Right renal pelvis (tissue), 4 donors: ENCODE results near the gene MAPKAP1. TPM values are rescaled to one million over a fixed set of nuclear protein-coding genes. Genes with fewer than 3 reads are reported as not detected.

ENCODE experiments used
- DNase-seq, 4 donors: peaks; one replicate each; pipeline ENCODE4 v3.0.0-alpha.2; 2013; ENCODE audit warnings: low read depth in 4 of 4, low spot score in 3 of 4, missing footprints in 1 of 4
- polyA plus RNA-seq, 4 donors: library from polyadenylated mRNA; unstranded; fragments of 120-200 nt; gene quantifications; one replicate each; pipeline ENCODE4 v1.2.1, GENCODE V29; 2013; ENCODE audit not compliant: insufficient read length in 4 of 4

The MAPKAP1 gene
- polyA plus RNA-seq, 4 donors: 76.0 to 94.0 (median 90.7) TPM

DNA sequence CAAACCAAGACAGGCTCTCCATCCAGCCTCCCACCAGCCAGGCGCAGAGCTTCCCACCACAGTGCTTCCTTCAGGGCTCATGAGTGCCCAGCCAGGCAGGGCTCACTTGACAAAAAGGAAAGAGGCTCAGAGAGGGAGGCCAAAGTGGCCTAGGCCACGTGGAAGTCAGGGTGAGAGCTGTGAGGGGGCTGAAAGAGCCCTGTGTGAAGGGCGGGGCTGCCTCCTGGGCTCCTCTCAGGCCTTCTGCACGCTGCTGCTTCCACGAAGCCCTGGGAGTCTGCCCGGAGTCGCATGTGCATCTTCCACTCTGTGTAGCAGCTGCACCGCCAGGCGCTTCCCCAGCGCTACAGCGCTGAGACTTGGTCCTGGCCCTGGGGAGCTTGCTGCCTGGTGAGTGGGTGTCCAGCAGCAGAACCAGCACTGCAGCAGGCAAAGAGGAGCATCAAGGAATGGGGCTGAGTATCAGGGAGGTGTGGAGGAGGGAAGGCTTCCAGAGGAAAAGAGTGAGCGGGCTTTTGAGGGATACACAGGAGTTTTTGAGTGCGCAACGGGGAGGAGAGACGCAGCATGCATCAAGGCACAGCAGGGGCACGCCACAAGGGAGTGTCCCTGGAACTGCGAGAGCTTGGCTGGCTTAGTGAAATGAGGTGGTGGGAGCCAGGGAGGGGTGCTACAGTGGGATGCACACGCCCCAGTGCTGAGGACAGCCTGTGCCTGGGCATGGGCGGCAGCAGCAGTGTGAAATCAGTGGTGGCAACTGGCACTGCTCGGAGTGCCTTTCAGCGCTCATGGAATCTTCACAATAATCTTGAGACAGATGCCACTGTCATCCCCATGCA, 267.4 kb downstream of the MAPKAP1 start:
- DNase-seq: no peak

DNA sequence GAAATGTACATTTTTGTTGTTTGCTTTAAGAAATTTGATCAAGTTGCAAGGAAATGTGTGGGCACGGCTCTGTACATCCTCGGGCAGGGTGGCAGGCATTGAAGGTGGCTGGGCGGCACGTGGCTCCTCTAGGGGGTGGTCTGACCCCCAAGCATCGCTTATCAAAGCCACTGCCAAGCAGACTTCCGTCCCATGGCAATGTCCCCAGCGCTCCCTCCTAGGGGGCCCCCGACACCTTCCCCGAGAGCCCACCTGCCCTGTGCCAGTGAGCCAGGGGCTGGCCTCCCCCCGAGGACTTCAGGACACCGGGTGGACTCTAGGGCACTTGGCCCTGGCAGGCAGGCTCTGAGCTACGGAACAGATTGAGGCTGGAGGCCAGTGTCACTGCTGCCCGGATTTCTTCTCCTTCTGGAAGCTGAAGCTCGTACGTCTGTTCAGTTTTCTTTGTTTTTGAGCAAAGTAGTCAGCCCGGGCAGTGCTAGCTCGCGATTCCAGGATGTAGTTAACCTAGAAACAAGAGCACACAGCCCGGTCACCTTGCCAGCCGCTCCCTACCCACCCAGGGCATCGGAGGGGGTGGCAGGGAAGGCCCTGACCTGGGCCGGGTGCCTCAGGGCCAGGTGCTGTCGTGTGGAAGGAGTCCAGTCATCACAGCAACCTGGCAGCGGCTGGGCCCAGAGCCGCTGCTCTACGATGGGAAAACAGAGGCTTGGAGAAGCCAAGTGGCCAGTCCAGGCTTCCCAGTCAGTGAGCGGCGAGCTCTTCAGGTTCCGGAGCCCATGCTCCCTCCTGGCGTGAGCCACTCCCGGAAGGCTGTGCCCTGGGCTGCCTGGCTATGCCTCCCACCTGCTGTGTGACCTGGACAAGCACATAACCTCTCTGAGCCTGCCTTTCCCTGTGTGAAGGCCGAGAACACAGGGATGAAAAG, 268.2 kb downstream of the MAPKAP1 start:
- DNase-seq: no peak

DNA sequence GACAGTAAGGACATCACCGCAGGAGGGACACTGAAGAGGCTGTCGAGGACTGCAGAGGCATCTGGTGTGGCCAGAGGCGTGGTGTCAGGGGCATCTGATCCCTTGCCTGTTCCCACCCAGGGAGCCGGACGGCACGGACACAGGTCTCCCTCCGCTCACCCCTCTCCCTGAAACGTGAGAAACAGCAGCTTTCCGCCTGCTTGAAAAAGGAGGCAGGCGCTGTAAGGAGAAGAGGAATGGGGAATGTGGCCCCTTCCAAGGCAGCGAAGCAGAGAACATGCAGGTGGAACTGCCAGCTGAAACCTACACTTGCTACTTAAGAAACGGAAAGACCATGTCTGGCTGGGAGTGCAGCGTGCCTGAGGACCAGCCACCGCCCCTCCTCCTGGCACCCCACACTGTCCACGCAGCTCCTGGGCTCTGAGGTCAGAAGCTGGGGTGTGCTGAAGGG, 269.2 kb downstream of the MAPKAP1 start:
- peak in 1 of 4 donors; percentile 44 for DNase-seq

DNA sequence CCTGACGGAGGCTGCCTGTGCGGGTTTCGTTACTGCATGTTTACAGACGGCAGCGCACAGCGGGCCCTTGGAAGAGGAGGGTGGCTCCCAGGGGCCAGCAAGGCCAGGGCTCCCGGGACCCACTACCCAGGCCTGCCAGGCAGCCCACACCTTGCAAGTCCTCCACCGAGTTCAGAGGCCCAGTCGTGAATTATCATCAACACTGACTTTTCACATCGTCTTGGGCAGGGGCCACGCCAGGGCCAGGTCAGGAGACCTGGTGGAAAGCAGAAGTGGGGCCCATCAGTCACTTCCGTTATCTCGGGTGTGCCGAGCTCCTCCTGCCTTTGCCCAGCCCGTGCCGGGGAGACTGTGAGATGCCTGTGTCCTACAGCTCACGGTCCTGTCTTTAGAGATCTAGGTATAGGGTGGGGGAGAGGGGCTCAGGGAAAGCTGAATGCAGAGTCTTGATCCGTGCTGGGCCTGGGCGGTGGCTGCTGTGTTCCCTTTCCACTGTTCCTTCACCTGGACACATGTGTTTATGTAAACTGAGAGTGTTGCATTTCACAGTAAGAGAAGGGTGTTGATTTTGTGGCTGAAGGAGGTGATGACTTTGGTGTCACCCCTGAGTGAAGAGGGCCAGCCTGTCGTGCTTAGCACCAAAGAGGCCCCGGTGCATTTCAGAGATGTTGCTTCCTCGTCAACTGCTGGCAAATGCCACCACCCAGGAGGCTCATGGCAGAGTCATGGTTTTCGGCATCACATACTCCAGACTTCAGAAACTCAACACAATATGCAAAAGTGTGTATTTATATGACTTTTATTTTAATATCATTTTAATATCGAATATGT, 270.2 kb downstream of the MAPKAP1 start:
- DNase-seq: no peak

DNA sequence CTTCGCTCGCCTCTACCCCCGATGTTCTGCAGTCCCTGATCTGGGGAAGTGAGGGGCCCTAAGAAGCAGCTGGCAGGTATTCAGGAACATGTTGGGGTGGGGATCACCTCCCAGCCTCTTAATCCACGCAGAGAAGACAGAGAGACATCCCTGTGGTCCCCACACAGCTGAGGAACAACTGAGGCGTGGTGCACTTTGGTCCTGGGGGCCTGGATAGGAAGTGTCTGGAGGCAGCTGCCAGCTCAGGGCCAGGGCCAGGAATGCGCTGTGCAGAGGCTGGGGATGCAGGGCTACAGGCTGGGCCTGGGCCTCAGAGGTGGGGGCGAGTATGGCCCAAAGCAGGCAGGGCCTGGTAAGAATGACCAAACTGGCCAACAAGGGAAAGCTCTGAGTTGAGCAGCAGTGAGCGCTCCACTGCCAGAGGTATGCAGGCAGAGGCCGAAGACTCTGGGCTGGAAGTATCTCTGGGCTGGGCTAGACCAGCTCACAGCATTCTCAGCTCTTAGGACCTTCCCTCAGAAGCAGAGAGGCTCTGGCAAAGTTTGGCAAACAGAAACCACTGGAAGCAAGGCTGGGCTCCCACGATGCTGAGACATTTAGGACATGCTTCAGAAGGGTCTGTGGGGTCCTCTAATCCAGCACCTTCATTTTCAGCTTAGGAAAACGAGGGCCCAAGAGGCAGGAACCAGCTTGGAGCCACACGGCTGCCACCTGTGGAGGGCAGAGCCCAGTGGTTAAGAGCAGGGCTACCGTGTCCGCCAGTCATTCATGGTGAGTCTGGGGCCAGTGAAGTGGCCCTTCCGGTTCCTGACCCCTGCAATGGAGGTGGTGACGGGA, 271.0 kb downstream of the MAPKAP1 start:
- no peak for DNase-seq

DNA sequence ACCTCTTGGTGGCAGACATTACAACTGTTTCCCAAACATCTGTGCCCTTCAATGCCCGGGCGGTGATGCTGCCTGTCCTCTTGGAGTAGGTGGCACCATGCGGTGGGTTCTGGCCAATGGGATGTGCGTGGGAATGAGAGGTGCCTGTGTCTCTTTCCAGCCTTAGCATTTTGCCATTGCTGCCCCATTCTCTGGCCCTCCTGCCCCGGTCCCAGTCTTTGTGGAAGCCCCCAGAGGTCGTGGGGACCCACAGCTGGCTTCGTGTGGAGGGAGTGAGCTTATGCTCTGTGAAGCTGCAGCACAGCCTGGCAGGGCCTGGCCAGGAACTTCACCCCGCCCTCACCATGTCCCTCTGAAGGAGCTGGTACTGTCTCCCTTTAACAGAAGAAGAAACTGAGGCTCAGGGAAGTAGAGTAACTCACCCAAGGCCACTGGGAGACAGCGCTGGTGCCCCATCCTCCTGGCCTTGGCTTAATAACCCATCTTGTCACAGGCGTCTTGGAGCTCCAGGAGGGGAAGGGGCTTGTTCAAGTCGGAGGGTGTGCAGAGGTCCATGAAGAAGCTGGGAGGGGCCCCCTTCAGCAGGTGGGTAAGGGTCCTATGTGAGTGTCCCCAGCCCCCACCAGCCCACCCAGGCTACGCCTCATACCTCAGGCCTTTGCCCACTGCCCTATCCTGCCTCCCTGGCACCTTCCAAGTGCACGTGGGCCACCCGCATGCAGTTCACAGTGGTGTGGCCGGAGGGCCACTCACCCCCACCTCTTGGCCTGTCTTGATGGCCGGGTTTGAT, 271.8 kb downstream of the MAPKAP1 start:
- DNase-seq: no peak

DNA sequence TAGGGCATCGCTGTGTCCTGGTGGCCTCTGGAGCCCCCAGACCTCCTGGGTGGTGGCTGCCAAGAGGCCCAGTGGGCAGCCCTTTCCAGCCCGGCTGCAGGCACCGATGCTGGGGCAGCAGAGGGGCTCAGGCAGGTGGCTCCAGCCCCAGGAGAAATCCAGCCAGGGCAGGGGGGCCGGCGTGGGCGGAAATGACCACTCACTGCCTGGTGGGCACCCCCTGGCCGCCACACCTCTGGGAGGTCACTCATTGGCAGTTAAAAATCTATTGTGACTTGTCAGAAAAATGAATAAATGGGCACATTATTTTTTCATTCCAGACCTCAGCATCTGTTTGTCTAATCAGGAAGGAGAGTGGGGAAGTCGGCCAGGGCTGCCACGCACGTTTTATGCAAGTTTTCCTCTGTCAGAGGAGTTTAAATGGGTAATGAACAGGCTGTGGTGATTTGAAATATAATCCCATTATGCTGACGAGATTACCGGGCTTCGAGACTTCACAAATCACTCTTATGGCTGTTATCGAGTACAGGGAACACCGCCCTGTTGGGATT, 273.5 kb downstream of the MAPKAP1 start:
- no peak for DNase-seq

DNA sequence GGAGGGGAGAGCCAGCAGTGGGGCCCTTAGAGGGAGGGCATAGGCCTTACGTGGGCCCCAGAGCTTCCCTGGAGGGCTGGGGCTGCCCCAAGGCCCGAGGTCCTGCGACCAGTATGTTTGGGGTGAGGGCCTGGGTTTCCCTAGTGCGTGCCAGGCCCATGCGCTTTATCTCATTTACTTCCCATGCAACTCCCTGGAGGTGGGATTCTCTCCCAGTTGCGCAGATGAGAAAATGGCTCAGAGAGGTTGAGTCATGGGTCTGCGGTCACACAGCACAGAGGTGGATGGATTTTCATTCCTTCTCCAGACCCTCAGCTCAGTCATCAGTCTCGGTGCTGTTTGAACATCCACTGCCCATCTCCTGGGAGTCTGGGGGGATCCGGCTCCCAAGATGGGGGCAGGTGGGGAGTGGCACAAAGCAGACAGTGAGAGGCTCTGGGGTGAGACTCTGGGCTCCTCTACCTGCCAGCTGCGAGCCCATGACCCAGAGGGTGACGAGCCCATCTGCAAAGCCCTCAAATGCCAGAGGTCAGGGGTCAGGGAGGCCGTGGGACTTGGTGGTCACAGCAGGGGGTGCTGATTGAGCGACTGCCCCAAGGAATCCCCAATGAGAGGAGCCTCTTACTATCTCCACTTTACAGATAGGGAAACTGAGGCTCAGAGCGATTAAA, 274.2 kb downstream of the MAPKAP1 start:
- DNase-seq: no peak

DNA sequence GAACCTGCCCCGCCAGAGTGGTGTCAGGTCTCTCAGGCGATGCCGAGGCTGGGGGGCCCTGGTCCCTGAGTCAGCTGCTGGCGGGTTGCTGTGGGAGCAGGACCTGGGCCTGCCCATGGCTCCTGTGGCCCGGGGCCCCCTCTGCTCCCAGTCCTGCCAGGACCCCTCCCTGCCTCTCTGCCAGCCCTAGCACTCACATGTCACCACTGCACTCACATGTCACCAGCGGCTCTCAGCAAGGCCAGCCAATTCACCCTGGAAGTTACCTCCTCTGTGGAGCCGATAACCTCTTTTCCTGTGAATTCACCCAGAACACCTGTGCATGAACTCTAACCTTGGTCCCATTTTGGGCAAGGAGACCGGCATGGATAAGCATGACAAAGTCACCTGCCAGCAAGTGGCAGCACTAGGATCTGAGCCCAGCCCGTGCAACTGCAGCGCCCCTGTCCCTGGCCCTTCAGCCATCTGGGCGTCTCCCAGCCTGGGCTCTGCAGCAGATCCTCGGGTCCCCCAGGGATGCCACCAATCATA, 275.2 kb downstream of the MAPKAP1 start:
- DNase-seq: no peak

DNA sequence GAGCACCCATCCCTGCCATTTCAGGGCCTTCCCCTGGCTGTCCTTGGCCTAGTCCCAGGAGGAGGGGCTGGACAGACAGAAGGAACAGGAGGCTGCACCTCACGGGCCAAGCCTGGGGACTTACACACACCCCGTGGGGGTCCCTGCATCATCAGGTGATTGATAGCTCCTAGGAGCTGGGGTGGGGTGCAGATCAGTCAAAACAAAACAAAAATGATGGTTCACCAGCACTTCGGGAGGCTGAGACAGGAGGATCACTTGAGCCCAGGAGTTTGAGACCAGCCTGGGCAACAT, 276.0 kb downstream of the MAPKAP1 start:
- no peak for DNase-seq

DNA sequence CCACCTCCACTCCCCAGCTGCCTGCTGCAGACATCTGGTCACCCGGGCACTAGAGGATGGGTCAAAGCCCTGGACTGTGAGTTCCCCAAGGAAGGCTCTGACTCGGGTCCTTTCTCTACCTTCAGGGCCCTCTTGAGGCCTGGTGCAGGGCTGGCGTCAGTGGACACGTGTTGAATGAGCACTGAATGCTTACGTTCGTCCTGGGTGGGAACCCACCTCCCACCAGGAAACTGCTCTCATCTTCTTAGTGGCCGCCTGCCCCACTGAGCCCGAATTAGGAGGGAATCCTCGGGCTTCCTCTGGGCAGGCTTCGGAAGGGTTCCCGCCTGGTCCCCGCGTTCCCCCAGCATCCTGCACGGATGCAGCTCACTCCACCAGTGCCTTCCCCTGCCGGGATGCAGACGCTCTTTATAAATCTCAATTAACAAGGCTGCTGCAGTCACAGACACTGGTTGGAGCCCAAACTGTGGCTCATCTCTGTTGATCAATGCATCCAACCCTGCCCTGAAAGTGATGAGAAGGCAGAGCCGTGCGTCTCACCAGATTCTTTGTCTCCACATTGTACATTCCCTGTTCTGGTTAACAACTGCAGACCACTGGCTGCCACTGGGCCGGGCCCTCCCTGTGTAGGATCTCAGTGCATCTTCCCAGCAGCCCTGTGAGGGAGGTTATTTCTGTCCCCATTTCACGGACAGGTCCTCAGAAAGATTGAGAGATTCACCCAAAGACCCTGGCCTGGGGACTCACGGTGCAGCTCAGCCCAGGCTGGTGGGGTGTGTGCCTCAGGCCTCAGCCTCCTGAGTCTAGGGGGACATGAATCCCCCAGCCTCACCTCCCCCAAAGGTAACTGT, 276.6 kb downstream of the MAPKAP1 start:
- no peak for DNase-seq

DNA sequence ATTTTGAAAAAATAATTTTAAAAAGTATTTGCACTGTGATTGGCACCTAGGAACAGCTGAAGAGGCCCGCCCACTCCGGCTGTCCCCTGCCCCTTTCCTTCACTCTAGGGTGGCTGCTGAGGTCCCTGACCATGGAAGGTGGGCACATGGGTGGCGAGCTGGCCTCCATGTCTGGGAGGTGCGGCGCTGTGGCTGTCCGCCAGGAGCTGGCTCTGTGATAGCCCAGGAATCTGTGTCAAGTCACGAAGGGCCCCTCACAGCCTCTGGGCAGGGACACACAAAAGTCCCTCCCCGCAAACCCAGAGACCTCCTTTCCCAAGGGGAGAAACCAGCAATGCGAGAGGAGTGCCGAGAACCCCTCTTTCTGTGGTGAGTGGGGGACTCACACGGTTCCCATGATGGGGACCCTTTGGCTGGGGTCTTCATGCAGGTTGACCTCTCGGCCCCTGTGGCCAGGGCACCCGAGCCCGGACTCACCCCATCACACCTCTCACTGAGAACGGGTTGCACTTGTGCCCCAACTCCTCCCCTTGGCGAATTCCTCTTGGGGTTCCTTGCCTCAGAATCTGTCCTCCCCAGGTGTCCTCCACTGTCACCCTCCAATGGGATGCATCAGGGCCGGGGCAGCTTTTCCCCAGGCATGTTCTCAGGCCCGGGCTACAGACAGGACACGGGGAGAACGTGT, 277.4 kb downstream of the MAPKAP1 start:
- DNase-seq: no peak

DNA sequence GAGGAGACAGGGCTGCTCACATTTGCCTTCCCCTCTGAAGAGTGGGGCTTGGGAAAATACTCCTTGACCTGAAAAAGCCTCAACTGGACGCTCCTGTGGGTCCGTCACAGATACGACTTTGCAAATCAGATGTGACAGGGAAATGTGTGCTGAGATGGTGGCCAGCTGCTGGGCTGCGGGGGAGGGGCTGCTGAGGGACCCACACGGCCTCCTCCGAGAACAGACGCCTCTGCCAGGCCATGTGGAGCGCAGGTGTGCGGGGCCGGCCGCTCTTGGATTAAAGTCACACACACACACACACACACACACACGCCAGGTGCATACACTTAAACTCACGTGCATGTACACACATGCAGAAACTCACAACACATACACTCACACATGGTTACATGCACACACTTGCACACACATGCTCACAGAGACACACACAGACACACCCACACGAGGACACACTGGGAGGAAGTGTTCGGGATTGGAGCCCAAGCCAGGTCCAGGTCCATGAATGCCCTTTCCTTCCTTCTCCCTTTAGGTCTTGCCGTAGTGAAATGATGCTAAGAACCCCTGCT, 278.0 kb downstream of the MAPKAP1 start:
- no peak for DNase-seq

DNA sequence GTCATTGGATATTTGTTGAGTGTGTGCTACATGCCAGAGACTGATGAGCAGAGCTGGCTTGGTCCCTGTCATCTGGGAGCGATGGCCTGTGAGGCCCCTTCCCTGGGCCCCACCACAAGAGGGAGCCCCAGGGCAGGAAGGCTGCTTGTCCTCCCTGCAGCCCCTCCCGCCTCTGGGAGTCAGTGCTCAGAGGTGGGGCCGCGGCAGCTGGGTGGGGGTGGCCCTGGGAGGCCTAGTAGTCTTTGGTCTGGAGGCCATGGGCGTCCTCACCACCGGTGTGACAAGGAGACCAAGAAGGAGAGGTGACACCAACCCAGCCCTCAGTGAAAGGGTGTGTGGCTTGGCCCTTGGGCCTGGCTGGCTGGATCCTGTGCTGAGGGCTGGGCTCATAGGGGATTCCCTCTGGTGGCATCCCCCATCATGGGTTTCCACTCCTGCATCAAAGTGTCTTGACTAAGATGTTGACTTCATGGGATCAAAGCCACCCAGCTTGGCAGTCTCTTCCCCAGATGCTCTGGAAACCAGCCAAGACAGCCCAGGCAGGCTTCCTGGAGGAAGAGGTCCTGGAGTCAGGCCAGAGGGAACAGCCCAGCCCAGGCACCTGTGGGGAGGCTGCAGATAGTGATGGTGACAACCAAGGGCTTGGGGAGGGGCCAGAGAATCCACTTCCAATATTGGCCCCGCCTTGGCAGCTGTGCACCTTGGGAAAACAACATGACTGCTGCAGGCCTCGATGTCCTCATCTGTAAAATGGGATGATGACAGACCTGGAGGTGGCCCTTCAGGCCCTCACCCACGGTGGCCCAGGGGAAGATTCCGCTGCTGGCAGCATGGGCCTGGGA, 278.7 kb downstream of the MAPKAP1 start:
- no peak for DNase-seq

DNA sequence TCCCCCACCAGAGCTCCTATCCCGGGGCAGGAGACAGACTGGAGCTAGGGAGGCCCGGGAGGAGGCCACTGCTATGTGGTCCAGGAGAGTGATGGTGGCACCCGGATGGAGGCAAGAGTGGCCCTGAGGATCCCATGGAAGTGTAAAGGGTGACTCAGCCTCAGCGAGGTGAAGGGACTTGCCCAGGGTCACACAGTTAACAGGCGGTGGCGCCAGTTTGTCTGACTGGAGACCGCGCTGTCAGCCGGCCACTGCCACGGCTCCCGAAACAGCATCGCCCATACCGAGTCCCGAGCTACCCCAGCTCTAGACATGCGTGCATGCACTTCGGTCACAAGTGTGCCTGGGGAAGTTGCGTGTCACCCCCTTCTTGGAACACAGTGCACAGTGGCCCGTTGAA, 279.5 kb downstream of the MAPKAP1 start:
- DNase-seq: no peak
